GM18873 (cell line): ENCODE data around the gene MYLK.

Experiments used
- ATAC-seq: cut with Tn5 transposase; IDR thresholded peaks from one replicate; pipeline ENCODE4 v1.9.1; 2021; ENCODE audit warnings: mild to moderate bottlenecking, moderate library complexity, moderate number of reproducible peaks; ENCODE audit not compliant: unreplicated experiment, low FRiP score

The MYLK gene

DNA sequence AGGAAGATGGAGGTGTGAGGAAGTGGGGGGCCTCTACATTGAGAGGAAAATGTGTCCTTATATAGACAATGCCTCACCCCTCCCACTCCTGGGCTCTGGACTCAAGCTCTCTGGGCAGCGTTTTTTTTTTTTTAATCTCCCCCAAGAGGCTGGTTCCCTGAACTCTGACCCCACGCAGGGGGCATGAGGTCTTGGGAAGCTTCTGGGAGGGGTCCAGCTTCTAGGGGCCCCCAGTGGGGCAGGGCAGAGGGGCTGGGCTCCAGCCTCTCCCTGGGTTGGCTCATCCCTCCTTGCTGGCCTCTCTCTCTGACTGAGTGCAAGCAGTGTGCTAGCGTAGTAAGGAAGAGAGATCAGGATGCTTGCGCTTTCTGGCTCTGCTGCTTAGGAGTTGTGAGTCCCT lies 197.9 kb downstream of the MYLK start:
- ATAC-seq: no peak

DNA sequence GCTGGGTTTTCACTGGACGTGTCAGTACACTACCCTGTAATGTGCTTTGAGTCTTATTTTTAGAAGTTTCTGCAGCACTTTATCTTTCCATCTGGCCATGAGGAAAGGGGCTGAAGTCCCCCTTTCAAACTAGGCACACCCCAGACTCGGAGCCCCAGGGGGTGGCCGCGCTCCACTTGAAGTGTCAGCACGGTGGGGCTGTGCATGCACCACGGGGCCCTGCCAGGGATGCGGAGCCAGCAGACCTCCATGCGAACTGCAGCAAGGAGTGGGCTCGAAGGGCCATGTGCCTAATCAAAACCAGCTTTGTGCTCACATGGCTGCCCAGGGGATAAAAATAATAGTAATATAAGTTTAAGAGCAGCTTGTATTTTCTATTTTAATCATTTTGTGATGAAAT lies 198.4 kb downstream of the MYLK start:
- no peak for ATAC-seq

DNA sequence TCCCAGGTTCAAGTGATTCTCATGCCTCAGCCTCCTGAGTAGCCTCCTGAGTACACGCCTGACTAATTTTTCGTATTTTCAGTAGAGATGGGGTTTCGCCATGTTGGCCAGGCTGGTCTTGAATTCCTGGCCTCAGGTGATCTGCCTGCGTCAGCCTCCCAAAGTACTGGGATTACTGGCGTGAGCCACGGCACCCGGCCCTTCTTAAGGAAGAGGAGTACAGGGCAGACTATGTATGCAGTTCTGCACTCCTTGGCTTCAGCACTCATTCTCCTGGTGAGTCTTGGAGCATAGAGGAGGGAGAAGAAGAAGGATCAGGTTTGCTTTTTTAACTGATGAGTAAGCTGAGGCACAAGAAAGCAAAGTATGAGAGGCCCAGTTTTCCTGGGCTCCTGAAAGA lies 199.5 kb downstream of the MYLK start:
- ATAC-seq: no peak

DNA sequence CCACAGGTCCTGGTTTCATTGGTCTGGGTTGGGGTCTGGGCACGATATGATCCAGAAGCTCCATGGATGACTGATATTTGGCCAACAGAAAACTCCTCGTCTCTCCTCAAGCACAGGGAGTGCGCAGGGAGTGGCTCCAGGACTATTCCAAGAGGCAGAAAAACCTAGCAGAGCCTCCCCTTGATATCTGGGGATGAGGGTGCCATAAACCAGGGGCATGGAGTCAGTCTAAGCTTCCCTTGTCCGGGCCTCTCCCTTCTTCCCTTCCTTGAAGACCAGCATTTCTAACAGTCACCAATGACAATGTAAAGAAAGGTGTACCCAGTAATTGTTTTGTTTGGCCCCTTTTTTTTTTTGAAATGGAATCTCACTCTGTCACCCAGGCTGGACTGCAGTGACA lies 199.9 kb downstream of the MYLK start:
- ATAC-seq: no peak

DNA sequence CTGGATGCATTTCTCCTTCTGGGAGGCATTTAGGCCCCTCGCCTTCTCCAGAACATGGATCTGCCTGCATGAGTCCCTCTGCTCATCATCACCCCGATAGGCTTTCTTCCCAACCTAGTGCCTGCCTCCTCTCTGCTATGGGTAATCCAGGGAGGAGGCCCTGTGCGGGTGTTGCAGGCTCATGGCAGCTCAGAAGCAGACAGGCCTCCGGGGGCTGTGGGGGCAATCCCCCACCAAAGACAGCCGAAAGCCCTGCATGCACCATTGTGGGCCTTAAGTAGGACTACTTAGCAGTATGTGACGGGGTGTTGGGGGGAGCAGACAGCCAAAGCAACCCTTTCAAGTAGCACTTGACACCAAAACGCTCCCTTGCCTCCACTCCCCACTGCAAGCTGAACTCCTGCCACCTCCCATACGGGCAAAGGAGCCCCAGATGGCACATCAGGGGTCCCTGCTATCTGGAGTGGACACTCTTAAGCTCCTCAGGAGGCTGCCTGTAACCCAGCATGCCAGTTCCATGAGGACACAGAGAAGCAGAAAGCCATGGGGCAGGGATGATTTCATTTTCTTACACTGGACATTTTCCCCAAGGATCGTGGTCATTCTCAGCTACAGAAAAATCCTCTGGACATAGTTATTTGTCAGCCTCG lies 200.5 kb downstream of the MYLK start:
- no peak for ATAC-seq

DNA sequence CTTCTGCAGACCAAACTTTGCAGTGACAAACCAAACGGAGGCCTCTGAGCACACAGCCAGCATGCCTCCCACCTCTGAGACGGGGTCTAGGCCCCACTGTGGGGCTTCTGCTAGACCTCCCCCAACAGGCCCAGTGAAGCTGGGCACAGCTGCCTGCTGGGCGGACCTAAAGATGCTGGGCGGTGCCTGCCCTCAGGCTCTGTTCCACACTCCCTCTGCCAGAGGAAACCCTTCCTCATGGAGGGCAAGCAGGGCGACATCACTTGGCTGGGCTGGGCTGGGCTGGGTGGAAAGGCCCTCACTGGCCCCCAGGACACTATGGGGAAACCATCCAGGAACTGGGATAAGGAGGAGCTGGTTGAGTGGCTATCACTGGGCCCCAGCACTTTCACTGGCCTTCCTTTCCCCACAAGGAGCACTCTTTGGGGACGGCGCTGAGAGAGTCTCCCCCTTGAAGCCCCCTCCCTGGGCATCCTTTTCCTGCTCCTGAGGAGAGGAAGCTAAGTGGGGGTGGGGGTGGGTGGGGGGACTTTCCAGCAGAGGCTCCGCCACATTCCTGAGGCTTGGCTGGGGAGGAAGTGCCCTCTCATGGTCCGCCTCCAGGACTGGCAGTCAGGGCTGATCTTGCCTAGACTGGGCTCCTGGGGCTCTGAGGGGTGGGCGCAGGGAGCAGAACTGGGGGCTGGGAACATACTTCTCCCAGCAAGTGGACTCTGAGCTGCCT lies 201.2 kb downstream of the MYLK start:
- ATAC-seq: no peak

DNA sequence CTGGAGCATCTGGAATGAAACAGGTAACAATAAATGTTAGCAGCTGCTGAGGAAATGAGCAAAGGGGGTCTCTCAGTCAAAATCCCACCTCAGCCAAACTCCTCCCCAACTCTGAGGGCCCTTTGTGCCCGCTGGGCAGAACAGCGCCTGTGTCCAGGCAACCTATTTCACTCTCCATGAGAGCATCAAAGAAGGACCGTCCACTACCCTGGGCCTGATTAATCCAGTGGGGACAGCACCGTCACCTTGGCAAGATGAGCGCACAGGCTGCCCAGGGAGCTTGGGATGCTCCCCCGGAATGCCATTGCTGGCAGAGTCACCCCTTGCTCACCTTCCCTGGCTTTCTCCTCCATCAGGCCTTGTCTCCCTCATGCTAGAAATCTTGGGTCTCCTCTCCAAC lies 201.8 kb downstream of the MYLK start:
- no peak for ATAC-seq

DNA sequence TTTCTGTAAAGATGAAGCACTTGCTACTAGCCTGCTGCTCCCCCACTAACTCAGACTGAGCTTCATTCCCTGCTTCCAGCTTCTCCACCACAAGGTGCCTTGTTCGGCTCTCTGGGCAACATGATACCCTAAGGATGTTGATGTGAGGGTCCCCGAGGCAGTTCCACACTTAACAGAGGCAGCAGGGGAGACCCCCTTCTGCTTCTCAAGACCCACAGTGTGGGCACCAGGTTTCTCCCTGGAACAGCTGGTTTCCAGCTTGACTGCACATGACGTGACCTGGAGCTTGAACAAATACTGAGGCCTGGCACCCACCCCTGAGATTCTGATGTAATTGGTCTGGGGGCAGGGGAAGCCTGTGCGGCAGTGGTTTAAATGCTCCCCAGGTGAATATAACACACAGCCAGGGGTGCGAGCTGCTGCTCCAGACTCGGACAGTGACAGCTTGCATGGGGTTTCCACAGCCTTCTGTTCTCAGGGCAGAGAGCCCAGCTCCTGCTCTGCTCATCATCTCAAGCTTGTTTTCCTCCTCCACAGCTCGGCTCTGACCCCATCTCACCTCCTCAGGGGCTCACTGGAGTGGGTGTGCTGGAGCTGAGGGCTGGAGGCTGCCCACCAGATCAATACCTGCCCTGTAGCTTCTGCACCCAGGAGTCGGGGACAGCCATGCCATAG lies 204.3 kb downstream of the MYLK start:
- ATAC-seq: no peak

DNA sequence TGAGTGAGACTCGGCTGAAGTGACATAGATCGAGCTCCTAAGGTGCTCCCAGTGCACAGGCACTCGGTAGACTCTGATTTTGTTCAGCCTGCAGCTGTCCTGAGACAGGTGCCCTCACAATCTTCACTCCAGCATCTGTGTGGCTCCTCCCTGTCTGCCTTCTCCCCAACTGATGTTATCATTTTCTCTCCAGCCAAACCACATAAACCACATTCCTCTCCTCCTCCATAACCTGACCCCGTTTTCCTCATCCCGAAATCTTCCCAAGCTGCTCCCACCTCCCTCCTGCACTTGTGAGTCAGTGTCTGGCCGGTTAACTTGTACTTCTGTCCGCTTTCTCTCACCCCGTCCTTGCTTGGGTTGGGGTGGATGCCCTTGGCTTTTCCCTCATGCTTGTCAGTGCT lies 206.0 kb downstream of the MYLK start:
- ATAC-seq: no peak

DNA sequence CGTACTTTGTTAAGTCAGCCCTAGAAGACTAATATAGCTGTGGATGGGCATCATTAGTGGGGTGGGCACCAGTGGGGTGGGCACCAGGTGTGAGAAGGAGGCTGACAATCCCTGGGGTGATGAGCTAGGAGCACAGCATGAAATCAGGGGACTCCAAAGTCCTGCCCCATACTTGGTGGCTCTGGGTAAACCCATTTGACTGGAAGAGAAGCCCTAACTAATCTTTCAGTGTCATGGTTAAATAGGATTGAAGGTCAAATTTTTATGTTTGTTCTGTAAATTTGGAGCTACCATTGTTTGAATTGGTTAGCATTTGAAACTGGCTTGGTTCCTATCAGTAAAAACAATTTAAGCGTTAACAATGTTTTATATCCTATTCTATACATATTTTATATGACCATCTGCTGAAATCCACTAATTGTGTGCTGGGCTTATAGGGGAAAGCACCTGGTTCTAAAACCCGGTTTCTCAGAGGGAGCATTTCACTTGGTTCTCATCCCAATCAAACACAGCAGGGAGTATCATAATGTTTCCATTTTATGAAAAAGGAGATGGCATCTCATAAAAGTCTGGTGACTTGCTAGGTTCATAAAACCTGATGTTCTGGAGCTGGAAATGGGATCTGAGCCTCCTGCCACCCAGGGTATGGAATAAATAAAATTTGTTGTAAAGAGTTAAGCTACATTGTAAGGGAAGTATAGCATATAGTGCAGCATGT lies 211.5 kb downstream of the MYLK start:
- no peak for ATAC-seq

DNA sequence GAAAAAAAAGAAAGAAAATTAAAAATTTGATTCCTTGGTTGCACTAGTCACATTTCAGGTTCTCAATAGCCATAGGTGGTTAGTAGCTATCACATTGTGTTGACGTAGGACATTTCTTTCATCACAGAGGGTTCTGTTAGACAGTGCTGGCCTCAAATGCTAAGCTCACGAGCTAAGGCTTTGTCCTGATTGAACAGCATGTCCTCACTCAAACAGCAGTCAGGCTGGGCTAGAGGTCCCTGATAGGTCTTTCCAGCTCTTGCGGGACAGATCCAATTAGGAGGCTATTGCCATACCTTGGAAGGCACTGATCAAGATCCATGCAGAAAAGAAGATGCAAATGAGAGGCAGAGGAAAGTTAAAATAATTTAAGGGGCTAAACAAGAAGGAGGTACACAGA lies 213.4 kb downstream of the MYLK start:
- no peak for ATAC-seq

DNA sequence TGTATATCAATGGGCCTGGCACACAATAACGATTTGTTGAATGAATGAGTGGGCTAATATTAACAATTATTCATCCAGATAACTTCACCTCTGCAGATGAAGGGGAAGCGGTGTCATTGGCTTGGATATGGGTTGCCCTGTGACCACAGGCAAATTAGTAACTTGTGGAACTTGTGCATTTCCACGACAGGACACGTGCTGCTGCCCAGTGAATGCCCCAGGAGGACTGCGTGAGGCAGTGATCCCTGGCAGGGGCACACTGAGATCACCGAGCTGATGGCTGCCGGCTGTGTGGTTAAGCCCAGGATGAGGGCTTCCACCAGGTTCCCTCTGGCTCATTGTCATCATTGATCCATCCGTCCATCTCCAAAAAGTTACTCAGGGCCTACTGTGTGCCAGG lies 215.2 kb downstream of the MYLK start:
- ATAC-seq: no peak

DNA sequence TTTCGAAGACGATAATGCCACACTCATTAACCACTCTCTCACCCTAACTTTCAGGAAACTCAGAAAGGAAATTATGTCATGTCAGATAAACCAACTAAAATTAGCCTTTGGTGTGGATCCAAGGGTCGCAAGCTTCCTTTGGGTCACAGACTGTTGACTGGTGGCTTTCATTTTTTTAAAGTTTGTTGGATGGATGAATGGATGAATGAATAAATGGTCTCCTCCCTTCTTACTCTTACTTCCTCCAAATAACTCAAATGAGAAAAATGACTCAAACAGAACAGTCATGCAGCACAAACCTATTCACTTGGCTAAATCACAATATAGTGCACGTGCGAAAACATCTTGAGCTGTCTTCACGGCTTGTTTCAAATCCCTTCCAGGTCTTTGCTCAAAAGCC lies 216.3 kb downstream of the MYLK start:
- ATAC-seq: no peak

DNA sequence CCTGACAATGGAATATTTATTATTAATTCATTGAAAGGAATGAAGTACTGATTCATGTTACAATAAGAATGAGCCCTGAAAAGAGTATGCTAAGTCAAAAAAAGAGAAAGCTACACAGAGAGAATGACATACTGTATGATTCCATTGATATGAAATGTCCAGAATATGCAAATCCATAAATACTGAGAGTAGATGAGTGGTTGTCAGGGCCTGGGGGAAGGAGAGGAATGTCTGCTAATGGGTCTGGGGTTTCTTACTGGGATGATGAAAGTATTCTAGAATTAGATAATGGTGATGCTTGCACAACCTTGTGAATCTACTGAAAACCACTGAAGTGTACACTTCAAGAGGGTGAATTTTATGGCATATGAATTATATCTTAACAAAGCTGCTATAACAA lies 219.4 kb downstream of the MYLK start:
- no peak for ATAC-seq

DNA sequence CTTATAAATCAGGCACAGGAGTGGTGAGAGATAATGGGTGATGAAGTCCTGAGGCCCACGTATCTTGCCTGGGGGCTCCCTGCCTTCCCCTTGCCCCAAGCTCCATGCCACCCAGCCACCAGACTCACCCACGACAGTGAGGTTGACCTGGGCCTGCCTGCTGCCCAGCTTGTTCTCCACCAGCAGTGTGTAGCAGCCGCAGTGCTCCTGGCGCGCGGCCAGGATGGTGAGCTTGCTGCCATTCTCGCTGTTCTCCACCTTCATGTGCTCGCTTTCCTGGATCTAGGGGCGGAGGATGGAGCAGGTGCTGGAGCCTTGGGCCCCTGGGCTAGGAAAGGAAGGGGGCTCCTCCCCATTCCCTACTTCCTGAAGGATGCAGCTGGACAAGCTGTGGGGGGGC lies 220.2 kb downstream of the MYLK start:
- no peak for ATAC-seq

DNA sequence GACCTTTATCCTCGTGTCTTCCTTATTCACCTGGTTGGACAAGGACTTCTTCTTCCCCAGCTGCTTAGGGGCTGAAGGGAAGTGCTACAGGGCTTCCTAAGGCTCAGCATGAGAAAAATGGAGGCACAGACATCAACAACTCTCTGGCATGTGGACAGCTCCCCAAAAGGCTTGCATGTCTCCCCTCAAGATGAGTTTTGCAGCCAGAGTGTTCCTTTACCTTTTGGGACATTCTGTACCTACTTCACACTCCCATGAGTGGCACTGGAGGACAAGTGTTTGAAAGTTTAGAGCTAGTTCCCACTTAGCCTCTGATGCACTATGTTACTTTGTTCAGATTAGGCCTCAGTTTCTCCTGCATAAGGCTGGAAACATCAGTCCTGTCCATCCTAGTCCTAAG lies 222.2 kb downstream of the MYLK start:
- ATAC-seq: no peak

DNA sequence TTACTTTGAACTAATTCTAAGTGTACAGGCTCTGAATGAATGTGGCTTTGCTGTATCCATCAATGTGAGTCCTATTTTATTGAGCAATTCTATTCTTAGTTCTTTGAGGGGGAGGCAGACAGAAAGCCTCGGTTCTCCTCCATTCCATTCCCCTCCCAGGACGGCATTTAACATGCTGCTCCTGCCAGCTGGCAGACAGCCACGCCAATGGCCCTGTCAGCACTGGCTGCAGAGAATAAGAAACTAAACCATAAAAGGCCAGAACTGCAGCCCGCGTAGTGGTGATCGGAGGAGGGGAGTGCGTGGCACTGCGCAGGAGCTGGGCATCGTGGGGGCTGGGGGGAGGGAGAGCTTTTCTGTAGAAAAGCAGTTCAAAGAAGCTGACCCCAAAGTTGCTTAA lies 223.2 kb downstream of the MYLK start:
- ATAC-seq: no peak

DNA sequence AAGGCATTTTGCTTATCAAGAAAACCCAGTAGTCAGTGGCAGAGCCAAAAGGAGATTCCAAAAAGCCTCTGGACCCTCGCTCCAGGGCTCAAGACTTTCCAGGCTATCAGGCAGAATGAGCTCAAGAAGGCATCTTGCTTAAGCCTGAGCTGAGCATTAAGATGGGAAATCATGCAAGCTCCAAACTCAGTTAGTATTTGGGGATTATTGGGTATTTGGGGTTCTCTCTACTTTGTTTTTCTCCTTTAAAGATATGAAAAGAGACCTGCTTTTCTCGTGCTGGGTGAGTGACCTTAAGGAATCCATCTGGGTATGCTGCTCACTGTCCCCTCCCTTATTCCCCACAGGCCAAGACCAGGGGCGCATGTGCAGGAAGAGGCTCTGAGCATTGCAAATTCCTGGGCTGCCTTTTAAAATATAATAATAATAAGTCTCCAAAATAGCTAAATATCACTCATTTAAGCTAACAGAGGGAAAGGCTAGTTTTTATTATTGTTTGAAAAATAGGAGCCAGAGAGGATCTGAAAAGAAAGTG lies 223.9 kb downstream of the MYLK start:
- no peak for ATAC-seq

DNA sequence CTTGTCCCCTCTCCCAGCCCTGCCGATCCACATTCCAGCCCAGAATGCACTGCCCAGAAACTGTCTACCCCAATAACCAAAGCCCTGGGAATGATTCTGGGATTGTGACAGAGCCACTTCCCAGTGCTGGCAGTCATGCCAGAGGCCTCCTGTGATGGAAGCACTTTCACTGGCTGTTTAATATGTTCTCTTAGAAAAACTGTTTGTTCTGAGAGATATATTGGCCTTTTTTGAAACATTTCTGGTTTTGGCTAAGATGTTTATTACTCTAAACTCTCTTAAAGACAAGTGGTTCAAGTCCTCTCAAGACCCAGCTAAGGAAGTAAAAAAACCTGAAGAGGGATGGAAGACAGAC lies 225.3 kb downstream of the MYLK start:
- ATAC-seq: no peak

DNA sequence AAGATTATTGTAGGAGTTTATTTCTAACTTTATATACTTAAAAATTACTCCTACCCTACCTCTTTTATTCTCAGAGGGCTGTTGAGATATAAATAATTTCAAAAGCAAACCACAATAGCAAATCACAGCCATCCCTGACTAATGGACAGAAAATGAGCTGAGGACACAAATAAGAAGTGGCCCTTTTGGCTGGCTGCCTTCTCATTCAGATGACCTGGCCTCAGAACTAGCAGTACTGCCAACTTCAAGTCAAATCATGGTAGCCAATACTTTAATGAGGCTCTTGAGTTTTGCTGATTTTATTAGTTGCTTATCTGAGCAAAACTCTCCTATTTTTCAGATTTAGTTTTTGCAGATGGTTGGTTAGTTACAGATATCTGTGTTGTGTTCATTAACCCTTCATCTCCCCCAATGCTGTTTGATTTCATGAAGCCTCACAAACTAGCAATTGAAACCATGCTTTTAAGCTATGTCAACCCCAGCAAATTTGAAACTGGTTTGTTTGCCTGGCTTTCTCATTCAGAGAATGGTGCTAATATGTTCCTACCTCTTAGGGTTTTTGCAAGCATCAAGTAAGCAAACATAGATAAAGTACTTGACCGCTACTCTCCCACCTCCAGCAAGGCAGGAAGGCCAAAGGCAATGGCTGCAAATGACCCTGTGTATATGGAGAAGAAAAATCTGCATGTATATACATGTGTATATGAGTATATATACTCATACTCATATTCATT lies 225.8 kb downstream of the MYLK start:
- ATAC-seq: no peak
